H1 (cell line): ENCODE results near the gene PKP1. TPM values are rescaled to one million over a fixed set of nuclear protein-coding genes. Genes with fewer than 3 reads are reported as not detected.

Experiments used
- CTCF ChIA-PET: fragments of 300-600 bp; sonication (Branson Sonifier 250); formaldehyde crosslinking; loops from one replicate; lab custom pipeline; 2021; ENCODE audit not compliant: partially characterized antibody; lab: Charles Lee
- POLR2A ChIA-PET: fragments of 300-600 bp; sonication (Branson Sonifier 250); formaldehyde crosslinking; loops from one replicate; lab custom pipeline; 2021; ENCODE audit warnings: inconsistent platforms; ENCODE audit not compliant: partially characterized antibody; lab: Charles Lee
- DNase-seq, 2 experiments: peaks; one replicate each; pipeline versions ENCODE4 v3.0.0 to v3.0.0-alpha.2; 2010 to 2022; ENCODE audit warnings: low spot score in 2 of 2, low read depth in 1 of 2, mixed read lengths in 1 of 2
- FAIRE-seq: peaks from 2 replicates; lab custom pipeline; 2011; peaks lifted over from hg19 to GRCh38; lab: Jason Lieb, UNC
- H2AFZ ChIP-seq: 2 replicates; pipeline ENCODE4 v1.8.1; 2012; ENCODE audit warnings: low read length, inconsistent platforms
- H2AK5ac ChIP-seq: 2 replicates; pipeline ENCODE4 v1.6.1; 2013; ENCODE audit warnings: low read depth, low read length
- H2BK120ac ChIP-seq: replicated peaks from 2 replicates; pipeline ENCODE3; 2013; ENCODE audit warnings: low read depth, low read length, inconsistent platforms
- H2BK12ac ChIP-seq: 2 replicates; pipeline ENCODE4 v1.6.1; 2013; ENCODE audit warnings: low read depth, low read length
- H2BK15ac ChIP-seq: 2 replicates; pipeline ENCODE4 v1.6.1; 2013; ENCODE audit warnings: low read length
- H2BK20ac ChIP-seq: 2 replicates; pipeline ENCODE4 v1.6.1; 2013; ENCODE audit warnings: low read length
- H2BK5ac ChIP-seq: 2 replicates; pipeline ENCODE4 v1.6.1; 2013; ENCODE audit warnings: low read depth, low read length
- H3K14ac ChIP-seq: 2 replicates; pipeline ENCODE4 v1.6.1; 2013; ENCODE audit warnings: inconsistent platforms; ENCODE audit not compliant: insufficient read length
- H3K18ac ChIP-seq: 2 replicates; pipeline ENCODE4 v1.6.1; 2013; ENCODE audit warnings: low read length; ENCODE audit errors: extremely low read depth
- H3K23ac ChIP-seq: 2 replicates; pipeline ENCODE4 v1.6.1; 2013; ENCODE audit warnings: inconsistent platforms; ENCODE audit not compliant: insufficient read length
- H3K23me2 ChIP-seq: 2 replicates; pipeline ENCODE4 v1.6.1; 2013; ENCODE audit warnings: low read depth, low read length
- H3K27ac ChIP-seq: 2 replicates; pipeline ENCODE4 v1.6.1; 2011; ENCODE audit warnings: low read depth, low read length, inconsistent platforms
- H3K27me3 ChIP-seq, 4 experiments: replicated peaks in 1 of 4; 1 replicate in 1 of 4; 2 replicates in 3 of 4; pipeline versions ENCODE4 v1.6.1 to v1.8.1; 2011 to 2013; ENCODE audit warnings: low read length in 3 of 4, mild to moderate bottlenecking in 3 of 4, inconsistent platforms in 2 of 4, mixed read lengths in 2 of 4, moderate library complexity in 1 of 4; ENCODE audit not compliant: control insufficient read depth in 3 of 4, insufficient read depth in 3 of 4; ENCODE audit errors: extremely low read depth in 1 of 4
- H3K36me3 ChIP-seq, 4 experiments: 2 replicates each; pipeline versions ENCODE4 v1.6.1 to v1.8.1; 2011 to 2013; ENCODE audit warnings: mild to moderate bottlenecking in 4 of 4, low read length in 3 of 4, moderate library complexity in 2 of 4, control low read depth in 1 of 4, inconsistent platforms in 1 of 4; ENCODE audit not compliant: insufficient read depth in 4 of 4, control insufficient read depth in 2 of 4
- H3K4ac ChIP-seq: replicated peaks from 2 replicates; pipeline ENCODE3; 2013; ENCODE audit warnings: low read length, low read depth, mixed read lengths, inconsistent platforms; ENCODE audit not compliant: insufficient read length
- H3K4me1 ChIP-seq, 4 experiments: replicated peaks in 1 of 4; 1 replicate in 1 of 4; 2 replicates in 3 of 4; pipeline versions ENCODE4 v1.6.1 to v1.8.1; 2011 to 2013; ENCODE audit warnings: low read length in 3 of 4, inconsistent platforms in 2 of 4, mixed read lengths in 1 of 4; ENCODE audit not compliant: insufficient read depth in 4 of 4, control insufficient read depth in 3 of 4
- H3K4me2 ChIP-seq, 2 experiments: 2 replicates each; pipeline versions ENCODE4 v1.6.1 to v1.8.1; 2011 to 2013; ENCODE audit warnings: low read depth in 2 of 2, low read length in 2 of 2, control low read depth in 1 of 2, inconsistent platforms in 1 of 2, mild to moderate bottlenecking in 1 of 2; ENCODE audit not compliant: insufficient read depth in 1 of 2
- H3K4me3 ChIP-seq, 4 experiments: fragments of 200-600, 300-600 bp in 1 of 4; sonication (generic), shearing (Covaris generic), sonication (Bioruptor Twin) in 1 of 4; 2 replicates each; pipeline versions ENCODE4 v1.5.1 to v1.8.1; 2011 to 2016; ENCODE audit warnings: low read length in 4 of 4, low read depth in 3 of 4, control low read depth in 2 of 4, inconsistent platforms in 2 of 4, mild to moderate bottlenecking in 2 of 4, mixed read lengths in 1 of 4, moderate library complexity in 1 of 4; ENCODE audit not compliant: insufficient read depth in 2 of 4; ENCODE audit errors: extremely low read depth in 1 of 4
- H3K56ac ChIP-seq: replicated peaks from 2 replicates; pipeline ENCODE3; 2013; ENCODE audit warnings: low read depth, mild to moderate bottlenecking, mixed read lengths, low read length, inconsistent platforms; ENCODE audit not compliant: insufficient read length
- H3K79me1 ChIP-seq: 2 replicates; pipeline ENCODE4 v1.6.1; 2013; ENCODE audit warnings: low read depth, low read length, control low read depth
- H3K79me2 ChIP-seq, 2 experiments: 2 replicates each; pipeline versions ENCODE4 v1.6.1 to v1.8.1; 2012 to 2013; ENCODE audit warnings: low read length in 2 of 2, mild to moderate bottlenecking in 2 of 2, inconsistent platforms in 1 of 2; ENCODE audit not compliant: insufficient read depth in 2 of 2, control insufficient read depth in 1 of 2
- H3K9ac ChIP-seq, 4 experiments: replicated peaks in 1 of 4; 1 replicate in 1 of 4; 2 replicates in 3 of 4; pipeline versions ENCODE4 v1.6.1 to v1.8.1; 2011 to 2013; ENCODE audit warnings: low read depth in 3 of 4, low read length in 3 of 4, control low read depth in 2 of 4, mild to moderate bottlenecking in 2 of 4, moderate library complexity in 2 of 4, inconsistent platforms in 1 of 4; ENCODE audit errors: extremely low read depth in 1 of 4
- H3K9me3 ChIP-seq, 2 experiments: 2 replicates each; pipeline versions ENCODE4 v1.6.1 to v1.8.1; 2012 to 2013; ENCODE audit warnings: mild to moderate bottlenecking in 2 of 2, moderate library complexity in 2 of 2, control low read depth in 1 of 2, inconsistent platforms in 1 of 2, low read depth in 1 of 2, low read length in 1 of 2, mixed read lengths in 1 of 2; ENCODE audit not compliant: insufficient read depth in 2 of 2
- H4K20me1 ChIP-seq, 2 experiments: replicated peaks in 1 of 2; 2 replicates each; pipeline versions ENCODE3 to v1.8.1; 2011 to 2013; ENCODE audit warnings: inconsistent platforms in 2 of 2, low read length in 2 of 2, mild to moderate bottlenecking in 1 of 2; ENCODE audit not compliant: insufficient read depth in 2 of 2, control insufficient read depth in 1 of 2
- H4K5ac ChIP-seq: 2 replicates; pipeline ENCODE4 v1.6.1; 2013; ENCODE audit warnings: low read length, low read depth, mixed read lengths, inconsistent platforms; ENCODE audit not compliant: insufficient read length
- H4K8ac ChIP-seq: 2 replicates; pipeline ENCODE4 v1.8.0; 2013; ENCODE audit warnings: mild to moderate bottlenecking, moderate library complexity, low read length, inconsistent platforms; ENCODE audit not compliant: insufficient read depth; ENCODE audit errors: extremely low read depth
- H4K91ac ChIP-seq: replicated peaks from 2 replicates; pipeline ENCODE3; 2013; ENCODE audit warnings: low read length, mixed read lengths, inconsistent platforms; ENCODE audit not compliant: insufficient read length
- ATF2 ChIP-seq: IDR thresholded peaks from 2 replicates; pipeline ENCODE4 v1.6.1; 2012; ENCODE audit warnings: low read length, inconsistent platforms
- BRCA1 ChIP-seq: IDR thresholded peaks from 2 replicates; pipeline ENCODE4 v1.6.1; 2012; ENCODE audit warnings: low read depth, low read length, improper control_type of control experiment
- CREB1 ChIP-seq: IDR thresholded peaks from 2 replicates; pipeline ENCODE4 v1.6.1; 2012; ENCODE audit warnings: inconsistent platforms
- JUN ChIP-seq: IDR thresholded peaks from 2 replicates; pipeline ENCODE4 v1.6.1; 2011; ENCODE audit warnings: low read depth, mild to moderate bottlenecking, improper control_type of control experiment, low read length
- KDM1A ChIP-seq: fragments of 200-600, 300-600 bp; sonication (generic); IDR thresholded peaks from 2 replicates; pipeline ENCODE4 v1.7.1; 2016; ENCODE audit warnings: mild to moderate bottlenecking, low read length, borderline replicate concordance
- SUZ12 ChIP-seq: fragments of 200-600 bp; sonication (generic); IDR thresholded peaks from 2 replicates; pipeline ENCODE4 v1.6.1; 2012; ENCODE audit warnings: mild to moderate bottlenecking, inconsistent platforms, low read length, moderate library complexity, mixed read lengths
- WGBS, 2 experiments: shearing (Covaris generic) in 1 of 2; methylation state at CpG; one replicate each; pipeline versions ENCODE4 v1.1.6 to v1.1.7; 2013 to 2015; ENCODE audit warnings: low lambda C conversion rate in 2 of 2, mixed read lengths in 2 of 2, inconsistent platforms in 1 of 2, low coverage in 1 of 2, missing lambda C conversion rate in 1 of 2; ENCODE audit not compliant: insufficient replicate concordance in 2 of 2, insufficient coverage in 1 of 2, insufficient read length in 1 of 2; ENCODE audit errors: extremely low coverage in 1 of 2, missing lambda C conversion rate in 1 of 2; 5-methylcytosine and 5-hydroxymethylcytosine counted together
- polyA plus RNA-seq, 7 experiments: library from polyadenylated mRNA; depleted of rRNA in 3 of 7; stranded (reverse) in 5 of 7; unstranded in 2 of 7; fragments of >200 nt in 5 of 7; fragments of 200-250 nt in 2 of 7; gene quantifications; 1 replicate in 5 of 7; 2 replicates in 1 of 7; 4 replicates in 1 of 7; pipeline versions ENCODE4 v1.2.1 to v1.2.3, GENCODE V29; 2011 to 2013; ENCODE audit warnings: missing spikeins in 2 of 7, mixed read lengths in 2 of 7
- total RNA-seq: library from RNA; stranded (reverse); fragmentation: NEBNext Ultra II Directional; extraction: Animal tissue kit (Norgen Biotek cat#: 25700); gene quantifications from 2 replicates; pipeline ENCODE4 v1.2.1, GENCODE V29; 2021
- TF ChIP-seq, protein P1 (sequence below): IDR thresholded peaks from 2 replicates; pipeline ENCODE4 v1.6.1; 2012; ENCODE audit warnings: inconsistent platforms

The PKP1 gene
- total and polyA plus RNA-seq, 2 of the 8 experiments (the other 6 are each of a cell fraction or from before 2014, with no cell fraction given), result 0.21 to 0.95 TPM

DNA sequence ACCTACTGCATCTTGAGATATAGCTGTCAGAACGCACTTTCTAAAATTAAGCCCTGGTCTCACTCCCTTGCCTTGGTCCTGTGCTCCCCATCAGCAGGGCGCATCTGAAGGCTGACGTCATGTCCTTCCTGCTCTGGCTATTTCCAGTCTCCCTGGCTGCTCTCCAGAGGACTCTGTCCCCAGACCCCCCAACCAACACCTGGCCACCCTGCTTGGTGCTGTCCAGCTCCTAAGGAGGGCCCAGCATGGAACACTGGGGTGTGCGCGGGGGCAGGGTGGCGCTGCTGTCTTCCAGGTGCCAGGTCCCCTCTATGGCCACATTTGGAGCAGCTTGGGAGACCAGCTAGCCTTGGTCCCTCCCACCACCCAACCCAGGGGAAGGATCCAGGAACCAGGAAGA lies 85.9 kb downstream of the PKP1 start:
- H3K56ac ChIP-seq, result no peak overlapping the region
- no peaks in the 10 kb centered on the region for H3K9me3 ChIP-seq
- H4K91ac ChIP-seq, result no peak overlapping the region
- no peak overlapping the region for H2BK12ac ChIP-seq
- no peaks in the 10 kb centered on the region for H3K36me3 ChIP-seq
- 88% methylated on average over 5 of the region's 6 CpGs; no CpG with 5 or more reads in 1 of the 2 experiments for WGBS, 2 experiments
- H3K4me2 ChIP-seq, result no peak overlapping the region
- no peaks in the 10 kb centered on the region for H3K79me1 ChIP-seq
- DNase-seq (no peak), FAIRE-seq (no peak)
- no peak overlapping the region for H2BK5ac ChIP-seq
- H3K18ac ChIP-seq, result peak overlapping the region; percentile 32; the same call in 1 of the 2 replicates
- no peak overlapping the region for H3K23ac ChIP-seq
- no peak overlapping the region for H2BK15ac ChIP-seq
- no peak overlapping the region; the same call in 1 of the 2 replicates for H4K8ac ChIP-seq
- ChIA-PET CTCF (interaction anchor here (0.7 to 1.3 kb wide), 4 partner anchors 15 to 115 kb away, joined by 3 to 4 read pairs (median 3); no protein-coding TSS in a partner anchor), POLR2A (no interaction called here)
- no peak overlapping the region for H4K5ac ChIP-seq
- TF ChIP-seq ATF2 (no peak), BRCA1 (no peak), SUZ12 (no peak), CREB1 (no peak), KDM1A (no peak), JUN (no peak)
- TF ChIP-seq, protein P1, sequence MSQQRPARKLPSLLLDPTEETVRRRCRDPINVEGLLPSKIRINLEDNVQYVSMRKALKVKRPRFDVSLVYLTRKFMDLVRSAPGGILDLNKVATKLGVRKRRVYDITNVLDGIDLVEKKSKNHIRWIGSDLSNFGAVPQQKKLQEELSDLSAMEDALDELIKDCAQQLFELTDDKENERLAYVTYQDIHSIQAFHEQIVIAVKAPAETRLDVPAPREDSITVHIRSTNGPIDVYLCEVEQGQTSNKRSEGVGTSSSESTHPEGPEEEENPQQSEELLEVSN, result no peak
- peaks cover 0 to 4% (median 1%) of the 10 kb centered on the region in 4 experiments; a peak in 2 of 7 replicates for H3K4me1 ChIP-seq
- H3K14ac ChIP-seq, result no peak overlapping the region
- no peak overlapping the region for H2BK120ac ChIP-seq
- no peak overlapping the region for H2AK5ac ChIP-seq
- no peaks in the 10 kb centered on the region for H4K20me1 ChIP-seq
- no peak overlapping the region for H3K9ac ChIP-seq
- H3K27me3 ChIP-seq, result no peaks in the 10 kb centered on the region
- H3K4ac ChIP-seq, result no peak overlapping the region
- no peaks in the 10 kb centered on the region for H3K23me2 ChIP-seq
- H2AFZ ChIP-seq, result no peak overlapping the region
- no peak overlapping the region for H3K27ac ChIP-seq
- no peaks in the 10 kb centered on the region for H3K79me2 ChIP-seq
- no peak overlapping the region for H3K4me3 ChIP-seq
- H2BK20ac ChIP-seq, result no peak overlapping the region
